Superior temporal gyrus (tissue), 1 donor: Measurements from ENCODE around the gene UNK.
"Not testable (repeated sequence)": the region's sequence is repeated elsewhere in the genome, so short reads cannot be mapped to it uniquely, and the experiment has no call there.

Source experiments
- DNase-seq: peaks from one replicate; pipeline ENCODE4 v3.0.0-alpha.2; 2016; ENCODE audit errors: extremely low spot score

UNK gene

GRCh38 chr17:75754378-75755204, 30.0 kb upstream of the UNK start:
- no peak for DNase-seq

GRCh38 chr17:75755205-75755901, 29.3 kb upstream of the UNK start:
- DNase-seq = no peak

- no peak for DNase-seq
Observed at GRCh38 chr17:75755990-75756389, 28.6 kb upstream of the UNK start.

GRCh38 chr17:75756451-75757085, 28.0 kb upstream of the UNK start:
- DNase-seq = no peak

- DNase-seq = no peak
Observed at GRCh38 chr17:75757086-75757681, 27.4 kb upstream of the UNK start.

GRCh38 chr17:75758131-75758905, 26.3 kb upstream of the UNK start:
- DNase-seq = no peak

GRCh38 chr17:75759457-75759856, 25.1 kb upstream of the UNK start:
- DNase-seq = no peak

GRCh38 chr17:75759978-75760640, 24.5 kb upstream of the UNK start:
- not testable (repeated sequence) for DNase-seq

- DNase-seq = no peak
Observed at GRCh38 chr17:75762513-75763268, 21.9 kb upstream of the UNK start.

- DNase-seq = no peak
Observed at GRCh38 chr17:75763269-75763607, 21.4 kb upstream of the UNK start.

- DNase-seq = no peak
Observed at GRCh38 chr17:75763613-75764416, 20.8 kb upstream of the UNK start.

- DNase-seq = no peak
Observed at GRCh38 chr17:75764417-75764710, 20.2 kb upstream of the UNK start.

- peak; percentile 45 for DNase-seq
Observed at GRCh38 chr17:75764711-75765421, 19.7 kb upstream of the UNK start, which contains the start of gene GALK1. TSS of gene GALK1 (minus strand) at chr17:75765192. CDS start at chr17:75765136, 56 bp downstream.

- DNase-seq = no peak
Observed at GRCh38 chr17:75765981-75766380, 18.6 kb upstream of the UNK start.

GRCh38 chr17:75767881-75768280, 16.7 kb upstream of the UNK start:
- DNase-seq = no peak

- DNase-seq = no peak
Observed at GRCh38 chr17:75769536-75769935, 15.1 kb upstream of the UNK start.

GRCh38 chr17:75771334-75772281, 13.0 kb upstream of the UNK start:
- DNase-seq = no peak
